ENCODE results near the gene INPP5A. TPM values are rescaled to one million over a fixed set of nuclear protein-coding genes. Genes with fewer than 3 reads are reported as not detected.

INPP5A gene
- total RNA-seq, 2 donors from 2014 or later, result 9.2 to 14.5 TPM

- WGBS, 2 donors, result 89 to 92% methylated on average over 20 of the region's 20 CpGs
- no peaks in the 10 kb centered on the region for H3K9me3 ChIP-seq
- intact Hi-C loops (cut with DNase I), result no loop called here
- no peak for ATAC-seq
- no peaks in the 10 kb centered on the region for H3K36me3 ChIP-seq (replicated peaks in 1 of 2; ENCODE audit: insufficient read depth in 1 of 2, low read depth in 2 of 2)
- H3K27me3 ChIP-seq, result no peaks in the 10 kb centered on the region
- H3K27ac ChIP-seq, result no peak overlapping the region
- no peak overlapping the region for H3K4me3 ChIP-seq
- no peaks in the 10 kb centered on the region for H3K4me1 ChIP-seq
- DNase-seq, result no peak
- TF ChIP-seq, protein P1, sequence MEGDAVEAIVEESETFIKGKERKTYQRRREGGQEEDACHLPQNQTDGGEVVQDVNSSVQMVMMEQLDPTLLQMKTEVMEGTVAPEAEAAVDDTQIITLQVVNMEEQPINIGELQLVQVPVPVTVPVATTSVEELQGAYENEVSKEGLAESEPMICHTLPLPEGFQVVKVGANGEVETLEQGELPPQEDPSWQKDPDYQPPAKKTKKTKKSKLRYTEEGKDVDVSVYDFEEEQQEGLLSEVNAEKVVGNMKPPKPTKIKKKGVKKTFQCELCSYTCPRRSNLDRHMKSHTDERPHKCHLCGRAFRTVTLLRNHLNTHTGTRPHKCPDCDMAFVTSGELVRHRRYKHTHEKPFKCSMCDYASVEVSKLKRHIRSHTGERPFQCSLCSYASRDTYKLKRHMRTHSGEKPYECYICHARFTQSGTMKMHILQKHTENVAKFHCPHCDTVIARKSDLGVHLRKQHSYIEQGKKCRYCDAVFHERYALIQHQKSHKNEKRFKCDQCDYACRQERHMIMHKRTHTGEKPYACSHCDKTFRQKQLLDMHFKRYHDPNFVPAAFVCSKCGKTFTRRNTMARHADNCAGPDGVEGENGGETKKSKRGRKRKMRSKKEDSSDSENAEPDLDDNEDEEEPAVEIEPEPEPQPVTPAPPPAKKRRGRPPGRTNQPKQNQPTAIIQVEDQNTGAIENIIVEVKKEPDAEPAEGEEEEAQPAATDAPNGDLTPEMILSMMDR (IDR thresholded peaks at IDR 0.05), result no peak
- TF ChIP-seq POLR2A (IDR thresholded peaks at IDR 0.05), result no peak
These were observed 111.4 kb downstream of the INPP5A start for GRCh38 chr10:132648851-132649528.

- 94 to 96% methylated on average over 20 of the region's 20 CpGs for WGBS, 2 donors
- H3K9me3 ChIP-seq, result no peaks in the 10 kb centered on the region
- intact Hi-C loops (cut with DNase I), result loop anchor here (10.0 kb wide), 1 partner anchor 135 kb away; the partner anchor contains the start of gene NKX6-2
- no peak overlapping the region for H3K4me3 ChIP-seq
- no peak overlapping the region for H3K27ac ChIP-seq
- no peaks in the 10 kb centered on the region for H3K36me3 ChIP-seq (replicated peaks in 1 of 2; ENCODE audit: insufficient read depth in 1 of 2, low read depth in 2 of 2)
- H3K4me1 ChIP-seq, result peaks cover 3% of the 10 kb centered on the region
- TF ChIP-seq POLR2A (IDR thresholded peaks at IDR 0.05), result no peak
- TF ChIP-seq, protein P1 (IDR thresholded peaks at IDR 0.05), result no peak
- no peaks in the 10 kb centered on the region for H3K27me3 ChIP-seq
- no peak for ATAC-seq
- DNase-seq, result peak in 1 of 4 donors; percentile 10
These were observed 112.2 kb downstream of the INPP5A start for GRCh38 chr10:132649651-132650360.

DNA sequence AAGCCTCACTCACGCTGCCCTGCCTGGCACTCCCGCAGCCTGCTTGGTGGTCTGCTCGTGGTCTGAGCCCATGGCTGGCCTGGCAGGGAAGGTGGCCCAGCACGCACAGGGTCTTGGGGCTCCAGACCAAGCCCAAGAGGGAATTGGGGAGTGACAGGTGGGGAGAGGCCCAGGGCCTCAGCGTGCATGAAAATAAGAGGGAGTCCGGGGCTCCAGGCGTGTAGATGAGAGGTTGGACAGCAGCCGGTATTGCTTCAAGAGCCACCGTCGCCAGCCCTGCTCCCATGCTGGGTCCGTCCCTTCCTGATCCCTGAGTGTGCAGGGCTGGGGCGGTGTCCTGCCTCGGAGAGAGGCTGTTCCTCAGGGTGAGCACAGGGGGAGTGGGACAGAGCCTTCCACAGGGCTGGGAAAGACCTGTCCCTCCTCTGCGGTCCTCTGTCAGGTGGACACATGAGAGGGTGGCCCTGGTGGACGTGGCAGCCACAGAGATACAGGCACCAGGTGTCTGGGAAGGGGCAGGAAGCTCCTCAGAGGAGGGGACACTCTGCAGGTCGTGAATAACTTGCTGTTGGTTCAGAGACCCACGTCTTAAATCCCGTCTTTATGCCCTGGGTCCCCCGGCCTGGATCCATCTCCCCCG lies 113.1 kb downstream of the INPP5A start:
- DNase-seq (peak in 1 of 4 donors; percentile 8), ATAC-seq (no peak)
- 89 to 91% methylated on average over 14 to 20 of the region's 20 CpGs for WGBS, 2 donors
- TF ChIP-seq POLR2A (IDR thresholded peaks at IDR 0.05), result no peak
- TF ChIP-seq, protein P1 (IDR thresholded peaks at IDR 0.05), result no peak
- H3K4me1 ChIP-seq, result peaks cover 6% of the 10 kb centered on the region
- H3K4me3 ChIP-seq, result no peak overlapping the region
- no peaks in the 10 kb centered on the region for H3K36me3 ChIP-seq (replicated peaks in 1 of 2; ENCODE audit: insufficient read depth in 1 of 2, low read depth in 2 of 2)
- no peaks in the 10 kb centered on the region for H3K27me3 ChIP-seq
- intact Hi-C loops (cut with DNase I), result loop anchor here (10.0 kb wide), 1 partner anchor 134 kb away; the partner anchor contains the start of gene NKX6-2
- no peak overlapping the region for H3K27ac ChIP-seq
- no peaks in the 10 kb centered on the region for H3K9me3 ChIP-seq

DNA sequence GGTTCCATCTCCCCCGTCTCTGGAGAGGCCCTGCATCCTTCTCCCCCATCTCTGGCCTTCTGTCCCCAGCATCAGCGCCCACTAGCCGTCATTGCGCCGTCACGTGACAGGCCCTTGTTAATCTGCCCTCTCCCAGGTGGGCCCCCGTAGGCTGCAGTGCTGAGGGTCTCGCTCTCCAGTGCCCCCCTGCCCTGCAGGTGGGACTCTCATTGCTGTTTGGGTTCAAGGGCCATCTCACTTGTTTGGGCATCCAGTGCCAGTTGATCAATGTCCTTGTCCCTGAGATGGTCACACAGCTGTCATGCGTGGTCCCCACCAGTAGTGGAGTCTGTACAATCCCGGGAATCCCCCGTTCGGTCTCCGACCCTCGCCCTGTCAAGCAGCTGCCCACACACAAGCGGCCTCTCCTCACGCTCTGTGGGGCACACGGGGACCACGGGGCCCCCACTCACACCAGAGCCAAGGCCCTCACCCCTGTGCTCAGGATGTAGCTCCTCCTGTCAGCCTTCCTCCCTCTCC lies 114.0 kb downstream of the INPP5A start:
- no peak for ATAC-seq
- TF ChIP-seq, protein P1 (IDR thresholded peaks at IDR 0.05), result no peak
- TF ChIP-seq POLR2A (IDR thresholded peaks at IDR 0.05), result no peak
- H3K4me1 ChIP-seq, result peaks cover 7% of the 10 kb centered on the region
- H3K9me3 ChIP-seq, result no peaks in the 10 kb centered on the region
- no peak overlapping the region for H3K4me3 ChIP-seq
- H3K27me3 ChIP-seq, result no peaks in the 10 kb centered on the region
- WGBS, 2 donors, result 92 to 93% methylated on average over 17 of the region's 18 CpGs
- intact Hi-C loops (cut with DNase I), result loop anchor here (10.0 kb wide), 1 partner anchor 133 kb away; the partner anchor contains the start of gene NKX6-2
- DNase-seq, result peak in 1 of 4 donors; percentile 7
- no peak overlapping the region for H3K27ac ChIP-seq
- no peaks in the 10 kb centered on the region for H3K36me3 ChIP-seq (replicated peaks in 1 of 2; ENCODE audit: insufficient read depth in 1 of 2, low read depth in 2 of 2)
